ENCODE measurements around the gene WDR33.

DNA sequence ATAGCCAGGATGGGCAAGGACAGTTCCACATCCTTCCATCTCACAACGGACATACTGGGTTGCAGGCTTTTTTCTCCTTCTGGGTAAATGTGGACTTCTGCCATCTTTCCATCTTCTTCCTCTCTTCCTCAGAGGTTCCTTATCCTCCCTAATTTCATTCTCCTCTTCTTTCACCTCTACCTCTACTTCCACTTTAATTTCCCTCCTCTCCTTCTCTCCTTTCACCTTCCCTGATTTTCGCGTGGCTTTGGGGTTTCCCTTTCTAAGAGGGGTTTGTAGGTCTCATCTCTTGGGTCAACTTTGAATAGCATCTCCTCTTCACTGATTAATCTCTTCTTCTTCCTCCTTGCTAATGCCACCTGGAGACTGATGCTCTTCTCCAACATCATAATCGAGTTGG lies 29.9 kb upstream of the WDR33 start:
- TF ChIP-seq, protein P1, sequence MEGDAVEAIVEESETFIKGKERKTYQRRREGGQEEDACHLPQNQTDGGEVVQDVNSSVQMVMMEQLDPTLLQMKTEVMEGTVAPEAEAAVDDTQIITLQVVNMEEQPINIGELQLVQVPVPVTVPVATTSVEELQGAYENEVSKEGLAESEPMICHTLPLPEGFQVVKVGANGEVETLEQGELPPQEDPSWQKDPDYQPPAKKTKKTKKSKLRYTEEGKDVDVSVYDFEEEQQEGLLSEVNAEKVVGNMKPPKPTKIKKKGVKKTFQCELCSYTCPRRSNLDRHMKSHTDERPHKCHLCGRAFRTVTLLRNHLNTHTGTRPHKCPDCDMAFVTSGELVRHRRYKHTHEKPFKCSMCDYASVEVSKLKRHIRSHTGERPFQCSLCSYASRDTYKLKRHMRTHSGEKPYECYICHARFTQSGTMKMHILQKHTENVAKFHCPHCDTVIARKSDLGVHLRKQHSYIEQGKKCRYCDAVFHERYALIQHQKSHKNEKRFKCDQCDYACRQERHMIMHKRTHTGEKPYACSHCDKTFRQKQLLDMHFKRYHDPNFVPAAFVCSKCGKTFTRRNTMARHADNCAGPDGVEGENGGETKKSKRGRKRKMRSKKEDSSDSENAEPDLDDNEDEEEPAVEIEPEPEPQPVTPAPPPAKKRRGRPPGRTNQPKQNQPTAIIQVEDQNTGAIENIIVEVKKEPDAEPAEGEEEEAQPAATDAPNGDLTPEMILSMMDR (IDR thresholded peaks at IDR 0.05), result no peak
- TF ChIP-seq POLR2AphosphoS5 (IDR thresholded peaks at IDR 0.05), result no peak
